ENCODE results near the gene MGA.

Gene MGA

GRCh38 chr15:41660235-41661077 lies at the start of gene MGA:
Gene MGA (plus strand): TSS chr15:41660405.
- peak; percentile 77 to 78 for DNase-seq (ENCODE audit: low read depth in 2 of 2)

DNA sequence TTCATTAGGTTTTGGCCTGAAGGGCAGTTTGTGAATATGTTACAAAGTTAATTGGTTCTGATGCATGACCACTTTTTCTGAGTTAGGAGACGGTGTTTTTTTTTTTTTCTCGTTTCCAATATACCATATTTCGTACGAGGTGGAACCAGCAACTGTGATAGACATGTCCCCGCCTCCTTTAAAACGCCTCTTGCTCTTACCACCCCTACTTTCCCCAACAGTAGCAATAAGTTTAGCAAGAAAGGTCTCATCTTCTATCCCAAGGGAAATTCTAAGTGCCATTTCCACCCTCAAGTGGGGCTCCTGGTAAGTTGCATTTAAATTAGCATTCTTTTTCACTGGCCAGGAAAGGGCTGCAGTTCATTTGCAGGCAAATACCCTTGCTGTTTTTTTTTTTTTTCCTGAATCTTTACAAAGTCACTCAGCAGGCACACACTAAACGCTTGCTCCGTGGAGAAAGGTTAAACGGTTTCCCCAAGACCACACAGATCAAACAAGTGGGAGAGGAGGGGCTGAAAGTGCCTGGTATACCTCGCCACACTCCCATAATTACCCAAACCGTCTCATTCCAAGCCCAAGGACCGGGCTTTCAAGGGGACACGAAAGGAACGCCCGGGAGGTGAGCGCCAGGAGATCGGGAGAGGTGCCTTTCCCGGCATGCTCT lies 39.5 kb upstream of the MGA start:
- DNase-seq (ENCODE audit: low read depth in 2 of 2): peak in 1 of 2 donors; percentile 6

DNA sequence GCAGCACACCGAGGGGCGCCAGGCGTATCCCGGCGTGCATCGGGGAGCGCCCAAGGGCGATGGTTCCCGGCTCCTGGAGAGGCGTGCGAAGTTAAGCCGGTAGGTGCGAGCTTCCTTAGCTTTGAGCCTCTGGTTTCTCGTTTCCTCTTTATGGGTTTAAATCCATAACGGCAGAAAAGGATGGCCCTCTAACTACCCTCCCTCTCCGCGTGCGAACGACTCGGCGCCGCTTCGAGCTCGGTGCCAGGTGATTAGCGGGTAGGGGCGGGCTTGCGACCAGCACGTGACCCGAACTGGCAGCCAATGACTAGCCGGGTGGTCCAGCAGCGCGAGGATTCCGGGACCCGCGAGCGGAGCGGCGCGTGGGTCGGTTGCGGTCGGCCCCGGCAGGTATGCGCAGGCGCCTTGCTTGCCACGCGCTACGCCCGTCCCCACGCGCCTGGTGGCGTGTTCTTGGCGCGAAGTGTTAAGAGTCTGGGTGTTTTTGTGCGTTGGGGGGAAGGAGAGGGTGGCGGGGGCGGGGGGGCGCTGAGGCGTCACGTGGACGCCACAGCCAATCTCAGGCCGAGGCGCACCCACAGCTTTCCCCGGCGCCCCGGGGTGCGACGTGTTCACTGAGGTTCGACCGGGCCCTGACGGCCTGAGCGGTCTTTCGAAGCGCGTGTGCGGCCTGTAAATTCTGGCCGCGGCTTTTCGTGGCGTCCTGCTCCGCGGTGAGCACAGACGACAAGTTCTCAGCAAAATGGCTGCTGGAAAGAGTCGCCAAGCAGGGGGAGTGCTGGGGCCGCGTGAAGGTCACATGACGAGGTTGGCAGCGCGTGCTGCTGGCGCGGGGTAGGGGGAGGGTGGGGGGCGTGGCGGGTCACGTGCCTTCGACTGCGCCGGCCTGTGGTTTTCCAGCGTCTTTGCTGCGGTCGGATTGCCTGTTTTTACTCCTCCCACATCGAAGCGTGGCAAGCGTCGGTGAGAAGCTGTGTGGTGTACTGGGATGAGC lies 38.7 kb upstream of the MGA start:
- peak; percentile 38 to 56 for DNase-seq (ENCODE audit: low read depth in 2 of 2)

GRCh38 chr15:41622901-41623300 lies 37.3 kb upstream of the MGA start:
- DNase-seq (ENCODE audit: low read depth in 2 of 2): no peak

- DNase-seq (ENCODE audit: low read depth in 2 of 2): no peak
Measured at GRCh38 chr15:41627203-41627602, 33.0 kb upstream of the MGA start.

DNA sequence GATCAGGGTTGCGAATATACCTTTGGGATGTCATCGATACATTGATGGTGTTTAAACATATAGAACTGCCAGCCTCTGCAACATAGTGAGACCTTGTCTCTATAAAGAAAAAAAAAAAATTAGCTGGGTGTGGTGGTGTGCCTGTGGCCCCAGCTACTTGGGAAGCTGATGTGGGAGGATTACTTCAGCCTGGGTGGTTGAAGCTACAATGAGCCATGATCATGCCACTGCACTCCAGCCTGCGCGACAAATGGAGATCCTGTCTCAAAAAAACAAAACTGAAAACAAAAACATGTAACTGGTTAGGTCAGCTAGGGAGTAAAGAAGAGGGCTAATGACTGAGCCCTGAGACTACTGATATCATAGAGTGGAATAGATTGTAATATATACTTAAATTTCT lies 30.7 kb upstream of the MGA start:
- DNase-seq (ENCODE audit: low read depth in 2 of 2): no peak

GRCh38 chr15:41629883-41630282 lies 30.3 kb upstream of the MGA start:
- DNase-seq (ENCODE audit: low read depth in 2 of 2): no peak

DNA sequence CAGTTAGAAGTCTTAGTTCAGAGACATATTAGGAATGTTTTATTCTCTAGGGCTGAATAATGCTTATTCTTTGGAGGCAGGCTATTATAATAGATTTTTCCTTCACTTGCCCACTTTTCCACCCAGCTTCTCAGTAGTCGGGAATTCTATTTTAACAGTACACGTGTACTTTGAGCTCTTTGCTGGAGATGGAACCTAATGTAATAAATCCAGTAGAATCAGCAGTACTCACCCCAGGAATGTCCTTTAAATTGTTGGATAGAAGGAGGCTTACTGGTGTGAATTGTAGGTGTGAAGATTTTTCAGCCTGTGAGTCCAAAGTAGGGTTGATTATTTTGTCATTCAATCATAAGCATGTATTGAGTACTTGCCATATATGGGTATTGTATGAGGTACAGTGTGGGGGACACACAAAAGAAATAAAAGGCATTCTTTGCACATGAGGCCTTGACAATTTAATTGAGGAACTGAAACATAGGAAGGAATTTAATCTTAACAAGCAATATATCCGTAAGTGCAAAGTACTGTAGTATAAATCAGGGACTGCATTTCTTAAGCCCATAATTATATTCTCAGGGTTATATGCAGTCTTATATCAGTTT lies 29.5 kb upstream of the MGA start:
- DNase-seq (ENCODE audit: low read depth in 2 of 2): no peak

- no peak for DNase-seq (ENCODE audit: low read depth in 2 of 2)
Measured at GRCh38 chr15:41631880-41632470, 28.2 kb upstream of the MGA start.

DNA sequence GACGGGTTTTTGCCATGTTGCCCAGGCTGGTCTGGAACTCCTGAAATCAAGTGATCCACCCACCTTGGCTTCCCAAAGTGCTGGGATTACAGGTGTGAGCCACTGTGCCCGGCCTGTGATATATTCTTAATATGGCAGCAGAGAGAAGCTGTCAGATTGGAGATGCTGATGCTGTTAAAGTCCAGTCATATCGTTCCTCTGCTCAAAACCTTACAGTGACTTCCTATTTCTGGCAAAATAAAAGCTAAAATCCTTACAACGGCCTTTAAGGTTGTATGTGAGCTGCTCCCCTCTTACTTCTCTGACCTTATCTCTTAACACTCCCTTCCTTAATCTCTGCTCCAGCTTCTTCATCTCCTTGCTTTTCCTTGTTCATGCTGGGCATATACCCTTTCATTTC lies 26.6 kb upstream of the MGA start:
- DNase-seq (ENCODE audit: low read depth in 2 of 2): no peak

- DNase-seq (ENCODE audit: low read depth in 2 of 2): no peak
Measured at GRCh38 chr15:41634072-41634626, 26.1 kb upstream of the MGA start.

GRCh38 chr15:41637086-41637485 lies 23.1 kb upstream of the MGA start:
- no peak for DNase-seq (ENCODE audit: low read depth in 2 of 2)

GRCh38 chr15:41640985-41641384 lies 19.2 kb upstream of the MGA start:
- no peak for DNase-seq (ENCODE audit: low read depth in 2 of 2)

DNA sequence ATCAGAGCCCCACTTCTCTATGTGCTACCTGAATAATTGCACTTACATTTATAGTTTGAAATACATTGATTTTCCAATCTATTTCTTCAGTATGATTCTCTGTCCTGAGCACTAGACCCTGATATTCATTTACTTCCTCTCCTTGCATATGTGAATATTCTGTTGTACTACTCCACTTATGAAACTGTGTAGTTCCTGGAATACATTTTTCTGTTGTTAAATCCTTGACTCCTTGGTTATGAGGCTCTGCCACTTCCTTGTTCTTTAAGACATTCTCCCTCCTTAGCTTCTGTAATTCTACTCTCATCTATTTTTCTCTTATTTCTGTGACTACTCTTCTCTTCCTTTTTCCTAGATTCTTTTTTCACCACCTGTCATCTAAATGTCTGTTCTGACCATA lies 12.9 kb upstream of the MGA start:
- no peak for DNase-seq (ENCODE audit: low read depth in 2 of 2)

GRCh38 chr15:41648097-41648496 lies 12.1 kb upstream of the MGA start:
- no peak for DNase-seq (ENCODE audit: low read depth in 2 of 2)

DNA sequence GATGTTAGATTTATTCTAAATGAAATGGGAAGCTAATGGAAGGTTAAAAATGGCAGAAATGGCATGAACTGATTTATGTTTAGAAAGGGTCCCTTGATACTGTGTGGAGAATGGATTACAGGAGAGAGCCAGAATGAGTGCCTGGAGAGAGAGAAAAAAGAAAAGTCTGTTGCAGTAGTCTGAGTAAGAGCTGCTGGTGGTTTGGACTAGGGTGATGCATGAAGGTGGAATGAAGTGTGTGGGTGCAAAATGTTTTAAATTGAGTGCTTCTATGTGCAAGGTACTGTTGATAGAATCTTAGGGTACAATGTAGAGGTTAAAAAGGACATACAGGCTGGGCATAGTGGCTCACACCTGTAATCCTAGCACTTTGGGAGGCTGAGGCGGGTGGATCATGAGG lies 11.4 kb upstream of the MGA start:
- DNase-seq (ENCODE audit: low read depth in 2 of 2): no peak

GRCh38 chr15:41650806-41651205 lies 9.4 kb upstream of the MGA start:
- no peak for DNase-seq (ENCODE audit: low read depth in 2 of 2)

GRCh38 chr15:41651373-41651772 lies 8.8 kb upstream of the MGA start:
- no peak for DNase-seq (ENCODE audit: low read depth in 2 of 2)

DNA sequence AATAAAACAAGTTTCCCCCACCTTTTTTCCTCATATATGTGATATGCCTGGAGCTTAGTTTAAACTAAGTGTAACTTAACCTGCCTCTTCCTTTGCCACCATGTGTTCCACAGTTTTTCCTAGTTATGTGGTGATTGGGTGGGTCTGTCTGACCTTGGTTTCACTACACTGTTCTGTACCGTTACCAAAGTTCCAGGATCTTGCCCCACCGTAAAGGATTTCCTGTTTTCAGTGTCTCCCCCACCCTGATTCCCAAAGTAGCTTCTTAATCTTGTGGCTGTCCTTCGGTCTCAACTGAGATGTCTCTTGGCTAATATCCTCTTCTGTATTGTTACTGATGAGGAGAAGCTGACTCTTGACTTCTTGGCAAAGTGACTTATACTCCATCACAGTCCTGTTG lies 6.4 kb upstream of the MGA start:
- no peak for DNase-seq (ENCODE audit: low read depth in 2 of 2)

DNA sequence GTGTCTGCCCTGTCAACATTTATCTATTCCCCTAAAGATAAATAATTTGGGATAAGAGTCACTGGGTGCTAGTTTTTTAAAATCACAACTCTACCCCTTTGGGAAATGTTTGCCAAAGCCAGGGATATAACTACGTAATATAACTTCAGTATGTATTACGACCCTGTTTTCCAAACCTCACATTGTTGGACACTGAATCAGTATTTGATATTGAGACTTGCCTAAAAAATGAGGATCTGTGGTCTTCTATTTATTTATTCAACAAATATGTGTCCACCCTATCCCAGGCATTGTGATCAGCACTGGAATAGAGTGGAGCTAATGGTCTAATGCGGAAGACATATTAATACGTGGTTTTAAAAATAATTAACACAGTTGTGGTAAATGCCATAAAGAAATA lies 4.5 kb upstream of the MGA start:
- DNase-seq (ENCODE audit: low read depth in 2 of 2): no peak

DNA sequence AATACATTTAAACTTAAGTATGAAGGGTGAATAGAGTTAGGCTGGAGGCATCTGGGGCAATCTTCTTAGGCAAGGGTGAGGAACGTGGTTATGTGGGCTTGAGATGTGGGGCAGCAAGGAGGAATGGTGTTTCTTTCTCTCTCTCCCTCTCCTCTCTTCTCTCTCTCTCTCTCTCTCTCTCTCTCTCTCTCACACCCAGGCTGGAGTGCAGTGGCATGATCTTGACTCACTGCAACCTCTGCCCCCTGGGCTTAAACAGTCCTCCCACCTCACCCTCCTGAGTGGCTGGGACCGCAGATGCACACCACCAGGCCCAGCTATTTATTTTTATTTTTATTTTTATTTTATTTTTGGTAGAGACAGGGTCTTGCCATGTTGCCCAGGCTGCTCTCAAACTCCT lies 4.0 kb upstream of the MGA start:
- DNase-seq (ENCODE audit: low read depth in 2 of 2): no peak
